SU-DHL-6 (cell line): ENCODE data around the gene AGRP.

ENCODE experiments used
- CTCF ChIP-seq: fragments of 200-600 bp; sonication (generic); IDR thresholded peaks from one replicate; pipeline ENCODE4 v1.5.1; 2017; ENCODE audit warnings: antibody characterized with exemption, mild to moderate bottlenecking, low read length, moderate library complexity; ENCODE audit not compliant: insufficient read depth, poor library complexity, severe bottlenecking
- EZH2phosphoT487 ChIP-seq: fragments of 200-600 bp; sonication (generic), shearing (Covaris generic); conservative IDR thresholded peaks from 2 replicates; pipeline ENCODE4 v1.6.1; 2018; ENCODE audit warnings: mild to moderate bottlenecking, antibody characterized with exemption, low read length, moderate library complexity, mixed read lengths

DNA sequence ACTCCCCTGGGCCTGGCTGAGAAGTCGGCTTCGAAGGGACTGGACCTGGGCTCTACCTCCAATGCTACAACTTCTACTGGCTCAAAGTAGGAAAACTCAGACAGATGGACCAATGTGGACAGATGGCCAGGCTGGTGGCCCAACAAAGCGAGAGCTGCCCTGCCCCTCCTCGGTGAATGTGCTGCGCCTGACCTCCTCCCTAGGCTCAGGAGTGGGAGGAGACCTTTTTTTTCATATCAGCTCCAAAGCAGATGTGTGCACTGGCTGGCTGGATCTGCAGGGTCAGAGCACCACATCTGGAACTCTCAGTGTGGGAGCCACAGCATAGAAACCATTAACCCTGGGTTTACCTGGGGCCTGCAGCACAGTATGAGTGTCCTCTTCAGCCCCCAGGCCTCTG lies 23.2 kb downstream of the AGRP start:
- TF ChIP-seq CTCF = no peak
- TF ChIP-seq EZH2phosphoT487 = no peak
